ENCODE data around the gene PLCB4.

The PLCB4 gene

DNA sequence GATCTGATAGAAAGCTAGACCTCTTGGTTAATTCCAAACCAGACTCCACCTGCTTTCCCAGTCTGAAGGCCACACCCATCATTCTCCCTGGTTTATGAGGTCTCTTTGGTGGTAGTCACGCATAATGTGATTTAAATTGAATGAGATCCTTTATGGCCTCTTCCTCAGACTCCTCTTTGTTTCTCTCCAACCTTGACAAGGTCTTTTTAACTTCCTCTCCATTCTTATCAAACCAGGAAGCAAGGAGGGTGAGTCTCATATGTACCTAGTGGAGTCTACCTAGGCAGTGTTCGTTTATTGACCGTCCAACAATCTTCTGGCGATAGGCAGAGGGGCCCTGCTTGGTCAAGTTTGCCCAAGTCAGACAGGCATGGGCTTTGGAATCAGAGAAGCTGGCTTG is 261.3 kb downstream of the PLCB4 start:
- in situ Hi-C loops (cut with HindIII; ENCODE audit: low pct_ligation_motif_present, low sequenced_read_pairs) = no loop called here
- TF ChIP-seq, protein P1, sequence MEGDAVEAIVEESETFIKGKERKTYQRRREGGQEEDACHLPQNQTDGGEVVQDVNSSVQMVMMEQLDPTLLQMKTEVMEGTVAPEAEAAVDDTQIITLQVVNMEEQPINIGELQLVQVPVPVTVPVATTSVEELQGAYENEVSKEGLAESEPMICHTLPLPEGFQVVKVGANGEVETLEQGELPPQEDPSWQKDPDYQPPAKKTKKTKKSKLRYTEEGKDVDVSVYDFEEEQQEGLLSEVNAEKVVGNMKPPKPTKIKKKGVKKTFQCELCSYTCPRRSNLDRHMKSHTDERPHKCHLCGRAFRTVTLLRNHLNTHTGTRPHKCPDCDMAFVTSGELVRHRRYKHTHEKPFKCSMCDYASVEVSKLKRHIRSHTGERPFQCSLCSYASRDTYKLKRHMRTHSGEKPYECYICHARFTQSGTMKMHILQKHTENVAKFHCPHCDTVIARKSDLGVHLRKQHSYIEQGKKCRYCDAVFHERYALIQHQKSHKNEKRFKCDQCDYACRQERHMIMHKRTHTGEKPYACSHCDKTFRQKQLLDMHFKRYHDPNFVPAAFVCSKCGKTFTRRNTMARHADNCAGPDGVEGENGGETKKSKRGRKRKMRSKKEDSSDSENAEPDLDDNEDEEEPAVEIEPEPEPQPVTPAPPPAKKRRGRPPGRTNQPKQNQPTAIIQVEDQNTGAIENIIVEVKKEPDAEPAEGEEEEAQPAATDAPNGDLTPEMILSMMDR (IDR thresholded peaks at IDR 0.05; ENCODE audit: low read depth, low read length, missing control alignments) = no peak
- no peak for DNase-seq
- Histone ChIP-seq H3K36me3 (replicated peaks) (no peaks in the 10 kb centered on the region), H3K4me3 (ENCODE audit: low read depth, low read length) (no peak overlapping the region), H3K27me3 (replicated peaks) (no peaks in the 10 kb centered on the region), H3K27ac (no peak overlapping the region)

DNA sequence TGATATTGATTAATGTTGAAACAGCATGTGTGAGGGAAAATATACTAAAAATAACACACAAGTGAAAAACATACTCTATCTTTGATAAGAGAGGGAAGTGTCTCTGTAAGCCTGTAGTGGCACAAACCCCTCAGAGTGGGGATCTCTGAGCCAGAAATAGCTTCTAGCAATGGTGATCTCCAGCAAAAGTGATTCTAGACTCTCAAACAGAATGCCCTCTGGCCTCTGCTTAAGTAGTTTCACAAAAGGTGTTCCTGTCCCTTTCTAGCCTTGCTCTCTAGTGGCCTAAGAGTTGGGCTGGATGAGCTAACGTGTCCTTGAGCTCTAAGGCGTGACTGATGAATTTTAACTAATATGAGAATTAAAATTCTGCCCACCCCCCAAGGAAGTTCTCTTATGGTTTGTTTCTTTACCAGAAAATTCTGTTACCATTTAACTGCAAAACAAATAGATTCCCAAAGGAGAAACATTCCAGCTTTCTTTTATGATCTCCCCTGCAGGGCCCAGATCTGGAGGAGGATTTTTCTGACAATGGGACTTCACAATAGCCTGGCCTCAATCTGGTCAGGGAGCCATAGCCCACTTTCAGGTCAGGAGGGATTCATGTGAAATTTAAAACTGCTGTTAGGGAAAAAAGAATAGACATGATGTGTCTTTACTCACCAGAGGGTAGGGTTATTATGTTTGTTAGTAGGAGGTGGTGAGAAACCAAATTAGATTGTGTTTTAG is 263.0 kb downstream of the PLCB4 start:
- no peak for DNase-seq
- no peak overlapping the region for H3K27ac ChIP-seq
- in situ Hi-C loops (cut with HindIII; ENCODE audit: low pct_ligation_motif_present, low sequenced_read_pairs) = no loop called here
- H3K27me3 ChIP-seq (replicated peaks) = no peaks in the 10 kb centered on the region
- TF ChIP-seq, protein P1 (IDR thresholded peaks at IDR 0.05; ENCODE audit: low read depth, low read length, missing control alignments) = no peak
- H3K36me3 ChIP-seq (replicated peaks) = no peaks in the 10 kb centered on the region
- no peak overlapping the region for H3K4me3 ChIP-seq (ENCODE audit: low read depth, low read length)

DNA sequence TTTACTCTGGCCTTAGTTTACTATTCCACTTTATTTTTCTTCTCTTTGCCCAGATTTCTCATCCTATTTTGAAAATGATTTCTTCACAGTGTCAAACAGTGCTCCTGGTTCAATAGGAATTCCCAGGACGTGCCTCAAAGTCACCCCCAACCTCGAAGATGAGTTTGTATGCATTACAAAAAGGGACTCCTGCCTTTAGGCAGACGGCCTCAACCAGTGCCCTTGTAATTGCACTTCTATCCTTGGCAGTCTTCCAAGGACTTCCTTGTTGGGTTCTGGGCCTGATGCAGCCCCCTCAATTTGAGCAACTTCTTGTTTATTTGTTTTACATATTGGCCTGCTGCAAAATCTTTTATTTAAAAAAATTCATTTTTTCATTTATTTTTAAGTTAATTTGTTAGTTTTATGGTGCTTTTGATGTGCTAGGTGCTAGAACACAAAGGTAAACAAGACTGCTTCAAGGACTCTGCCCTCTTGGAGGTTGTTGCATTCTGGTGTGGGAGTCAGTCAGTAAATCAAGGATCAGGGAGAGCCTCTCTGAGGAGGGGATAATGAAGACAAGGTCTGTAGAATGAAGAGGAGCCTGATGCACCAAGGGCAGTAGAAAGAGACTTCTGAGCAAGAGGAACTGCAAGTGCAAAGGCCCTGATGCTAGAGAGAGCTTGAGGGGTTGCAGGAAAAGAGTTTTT is 264.0 kb downstream of the PLCB4 start:
- no peak overlapping the region for H3K27ac ChIP-seq
- H3K4me3 ChIP-seq (ENCODE audit: low read depth, low read length) = no peak overlapping the region
- H3K36me3 ChIP-seq (replicated peaks) = no peaks in the 10 kb centered on the region
- no peaks in the 10 kb centered on the region for H3K27me3 ChIP-seq (replicated peaks)
- TF ChIP-seq, protein P1 (IDR thresholded peaks at IDR 0.05; ENCODE audit: low read depth, low read length, missing control alignments) = no peak
- no peak for DNase-seq
- in situ Hi-C loops (cut with HindIII; ENCODE audit: low pct_ligation_motif_present, low sequenced_read_pairs) = no loop called here

DNA sequence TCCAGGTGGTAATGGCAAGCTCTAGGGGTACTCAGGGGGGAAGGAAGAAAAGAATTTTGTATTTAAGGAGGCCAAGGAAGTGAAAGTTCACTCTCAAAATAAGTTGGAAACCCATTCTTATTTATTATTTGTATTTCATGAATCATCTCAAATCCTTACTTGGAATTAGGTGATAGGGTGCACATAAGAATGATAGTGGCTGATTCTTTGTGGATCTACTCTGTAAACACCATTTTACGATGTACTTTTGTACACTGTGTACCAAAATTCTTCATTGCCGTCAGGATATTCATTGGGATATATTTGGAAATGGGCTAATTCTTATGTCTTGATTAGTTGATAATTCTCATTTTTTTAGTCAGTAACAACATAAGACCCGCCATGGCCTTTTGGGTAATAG is 266.0 kb downstream of the PLCB4 start:
- H3K27me3 ChIP-seq (replicated peaks) = no peaks in the 10 kb centered on the region
- in situ Hi-C loops (cut with HindIII; ENCODE audit: low pct_ligation_motif_present, low sequenced_read_pairs) = no loop called here
- H3K4me3 ChIP-seq (ENCODE audit: low read depth, low read length) = no peak overlapping the region
- TF ChIP-seq, protein P1 (IDR thresholded peaks at IDR 0.05; ENCODE audit: low read depth, low read length, missing control alignments) = no peak
- no peaks in the 10 kb centered on the region for H3K36me3 ChIP-seq (replicated peaks)
- DNase-seq = no peak
- no peak overlapping the region for H3K27ac ChIP-seq

DNA sequence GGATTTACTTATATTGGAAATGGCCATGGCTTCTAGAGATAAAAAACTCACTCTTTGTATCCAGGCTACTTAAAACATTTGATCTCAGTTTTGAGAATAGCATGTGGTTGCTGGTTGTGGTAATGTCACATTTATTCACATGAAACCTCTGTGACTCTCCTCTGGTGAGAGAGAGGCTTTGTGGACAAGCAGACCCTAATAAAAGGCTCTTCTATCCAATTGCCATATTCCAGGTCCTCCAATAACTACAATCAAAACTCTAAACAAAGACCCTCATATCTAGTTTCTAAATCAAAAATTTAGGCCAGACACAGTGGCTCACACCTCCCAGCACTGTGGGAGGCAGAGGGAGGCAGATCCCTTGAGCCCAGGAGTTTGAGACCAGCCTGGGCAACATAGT is 269.2 kb downstream of the PLCB4 start:
- TF ChIP-seq, protein P1 (IDR thresholded peaks at IDR 0.05; ENCODE audit: low read depth, low read length, missing control alignments) = no peak
- Histone ChIP-seq H3K27ac (no peak overlapping the region), H3K36me3 (replicated peaks) (no peaks in the 10 kb centered on the region), H3K4me3 (ENCODE audit: low read depth, low read length) (no peak overlapping the region), H3K27me3 (replicated peaks) (no peaks in the 10 kb centered on the region)
- in situ Hi-C loops (cut with HindIII; ENCODE audit: low pct_ligation_motif_present, low sequenced_read_pairs) = no loop called here
- no peak for DNase-seq
